HG02885 (cell line): Measurements from ENCODE around the gene MTG2.
A peak's percentile ranks its signal among the peaks of the same experiment; 100 is the strongest.
"Not testable (repeated sequence)": the region's sequence is repeated elsewhere in the genome, so short reads cannot be mapped to it uniquely, and the experiment has no call there.

ENCODE experiments used
- ATAC-seq: cut with Tn5 transposase; IDR thresholded peaks from one replicate; pipeline ENCODE4 v1.9.1; 2021; ENCODE audit warnings: mild to moderate bottlenecking; ENCODE audit not compliant: unreplicated experiment, poor library complexity

MTG2 gene

GRCh38 chr20:62143957-62144825 is 38.6 kb upstream of the MTG2 start:
- peak; percentile 25 for ATAC-seq

GRCh38 chr20:62145688-62146018 is 37.2 kb upstream of the MTG2 start:
- no peak for ATAC-seq

- no peak for ATAC-seq
Observed at GRCh38 chr20:62146019-62146755, 36.6 kb upstream of the MTG2 start.

GRCh38 chr20:62147125-62147524 is 35.7 kb upstream of the MTG2 start:
- ATAC-seq = no peak

GRCh38 chr20:62147528-62147927 is 35.3 kb upstream of the MTG2 start:
- ATAC-seq = no peak

- ATAC-seq = not testable (repeated sequence)
Observed at GRCh38 chr20:62148383-62148782, 34.4 kb upstream of the MTG2 start.

GRCh38 chr20:62148908-62149314 is 33.9 kb upstream of the MTG2 start:
- no peak for ATAC-seq

GRCh38 chr20:62149532-62150309 is 33.1 kb upstream of the MTG2 start:
- ATAC-seq = no peak

GRCh38 chr20:62150310-62150575 is 32.6 kb upstream of the MTG2 start:
- no peak for ATAC-seq

- no peak for ATAC-seq
Observed at GRCh38 chr20:62151225-62151624, 31.6 kb upstream of the MTG2 start.

GRCh38 chr20:62151835-62152364 is 30.9 kb upstream of the MTG2 start:
- no peak for ATAC-seq

GRCh38 chr20:62155428-62156253 is 27.2 kb upstream of the MTG2 start:
- ATAC-seq = no peak

- no peak for ATAC-seq
Observed at GRCh38 chr20:62156254-62156556, 26.6 kb upstream of the MTG2 start.

GRCh38 chr20:62156592-62157386 is 26.0 kb upstream of the MTG2 start:
- peak; percentile 64 for ATAC-seq

GRCh38 chr20:62157387-62158087 is 25.3 kb upstream of the MTG2 start:
- no peak for ATAC-seq

- no peak for ATAC-seq
Observed at GRCh38 chr20:62158088-62158400, 24.8 kb upstream of the MTG2 start.

- ATAC-seq = no peak
Observed at GRCh38 chr20:62158541-62158940, 24.3 kb upstream of the MTG2 start.

- ATAC-seq = no peak
Observed at GRCh38 chr20:62159052-62159451, 23.8 kb upstream of the MTG2 start.

GRCh38 chr20:62159839-62160238 is 23.0 kb upstream of the MTG2 start:
- no peak for ATAC-seq
